Right lung (tissue), 5 donors: ENCODE results near the gene TNRC6C. TPM values are rescaled to one million over a fixed set of nuclear protein-coding genes. Genes with fewer than 3 reads are reported as not detected.
"Not testable (repeated sequence)": the region's sequence is repeated elsewhere in the genome, so short reads cannot be mapped to it uniquely, and the experiment has no call there.

Experiments
- DNase-seq, 2 donors: peaks; one replicate each; pipeline ENCODE4 v3.0.0-alpha.2; 2013
- polyA plus RNA-seq, 5 donors: library from polyadenylated mRNA; unstranded; fragments of 120-200 nt; gene quantifications; one replicate each; pipeline versions ENCODE4 v1.2.1 to v1.2.3, GENCODE V29; 2013; ENCODE audit warnings: inconsistent platforms in 1 of 5, low replicate concordance in 1 of 5; ENCODE audit not compliant: insufficient read length in 5 of 5, insufficient read depth in 1 of 5

TNRC6C gene
- polyA plus RNA-seq, 5 donors: 12.3 to 20.3 (median 14.1) TPM

DNA sequence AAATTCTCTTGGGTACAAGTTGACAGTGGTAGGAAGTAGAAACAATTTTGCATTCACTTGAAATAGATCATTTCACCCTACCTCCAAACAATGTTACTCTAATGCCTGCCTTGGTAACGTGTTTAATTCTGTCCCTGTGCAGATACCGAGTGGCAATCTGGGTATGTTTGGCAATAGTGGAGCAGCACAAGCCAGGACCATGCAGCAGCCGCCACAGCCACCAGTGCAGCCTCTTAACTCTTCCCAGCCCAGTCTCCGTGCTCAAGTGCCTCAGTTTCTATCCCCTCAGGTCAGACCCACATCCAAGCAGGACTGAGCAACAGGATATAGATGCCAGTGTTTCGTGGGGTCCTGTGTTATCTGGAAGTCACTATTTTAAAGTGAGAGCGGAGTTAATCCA lies 120.8 kb downstream of the TNRC6C start:
- no peak for DNase-seq

DNA sequence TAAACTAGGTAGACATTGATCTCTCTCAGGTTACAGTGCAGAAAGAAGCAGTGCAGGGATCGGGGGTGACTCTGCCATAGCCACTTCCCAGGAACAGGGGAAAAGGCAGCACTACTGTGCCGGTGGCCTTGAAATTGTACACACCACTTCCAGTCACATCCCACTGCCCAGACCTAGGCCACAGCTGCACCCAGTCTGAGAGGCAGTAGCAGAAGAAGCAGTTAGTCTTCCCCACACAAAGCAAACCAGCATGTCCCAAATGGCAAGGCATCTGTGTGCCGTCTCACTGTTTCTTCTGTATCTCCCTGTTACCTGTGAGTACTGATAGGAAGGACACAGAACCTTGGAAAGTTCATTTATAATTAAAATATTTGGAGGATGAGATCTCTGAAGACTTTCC lies 123.0 kb downstream of the TNRC6C start:
- DNase-seq: no peak

DNA sequence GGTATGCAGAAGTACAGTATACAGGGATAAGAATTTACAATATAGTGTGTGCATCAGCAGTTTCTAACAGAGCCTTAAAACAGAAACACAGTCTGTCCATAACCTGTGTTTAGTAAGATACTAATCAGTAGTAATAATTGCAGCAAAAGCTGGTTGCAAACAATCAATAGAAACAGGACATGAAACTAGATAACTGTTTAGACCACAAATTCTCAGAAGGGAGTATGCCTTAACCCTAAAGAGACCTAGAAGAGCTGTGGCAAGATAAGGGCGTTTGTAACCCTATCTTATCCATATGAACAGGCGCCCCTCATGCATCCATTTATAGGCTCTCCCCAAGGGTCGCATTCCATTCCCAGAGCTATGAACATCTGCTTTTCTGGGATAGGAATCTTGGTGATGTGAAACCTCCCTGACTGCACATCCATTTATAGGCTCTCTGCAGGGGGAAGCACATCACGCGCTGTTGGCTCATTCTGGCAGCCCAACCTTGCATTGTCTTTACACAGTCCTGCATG lies 123.9 kb downstream of the TNRC6C start:
- not testable (repeated sequence) for DNase-seq

DNA sequence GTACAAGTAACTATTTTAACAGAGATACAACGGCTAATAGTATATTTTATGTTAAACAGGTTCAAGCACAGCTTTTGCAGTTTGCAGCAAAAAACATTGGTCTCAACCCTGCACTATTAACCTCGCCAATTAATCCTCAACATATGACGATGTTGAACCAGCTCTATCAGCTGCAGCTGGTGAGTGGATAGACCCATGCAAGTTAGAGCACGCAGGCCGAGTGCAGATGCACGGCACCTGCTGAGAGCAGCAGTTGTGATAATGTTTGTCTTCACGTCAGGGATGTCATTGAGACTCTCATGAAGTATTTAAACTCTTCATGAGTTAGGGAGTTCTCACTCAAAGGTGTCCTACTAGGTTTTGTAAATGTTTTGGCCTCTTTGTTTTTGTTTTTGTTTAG lies 124.5 kb downstream of the TNRC6C start:
- DNase-seq: no peak

DNA sequence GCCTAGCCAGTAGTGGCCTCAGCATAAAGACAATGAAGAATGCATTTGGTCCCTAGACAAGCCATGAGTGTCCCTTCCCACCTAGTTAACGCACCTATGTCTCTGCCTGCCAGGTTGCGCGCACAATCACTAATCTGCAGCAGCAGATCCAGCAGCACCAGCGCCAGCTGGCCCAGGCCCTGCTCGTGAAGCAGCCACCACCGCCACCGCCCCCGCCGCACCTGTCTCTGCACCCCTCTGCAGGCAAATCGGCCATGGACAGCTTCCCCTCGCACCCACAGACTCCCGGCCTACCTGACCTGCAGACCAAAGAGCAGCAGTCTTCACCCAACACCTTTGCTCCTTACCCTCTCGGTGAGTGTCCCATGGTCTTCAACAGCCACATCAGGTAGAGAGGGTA lies 128.2 kb downstream of the TNRC6C start:
- DNase-seq: no peak

DNA sequence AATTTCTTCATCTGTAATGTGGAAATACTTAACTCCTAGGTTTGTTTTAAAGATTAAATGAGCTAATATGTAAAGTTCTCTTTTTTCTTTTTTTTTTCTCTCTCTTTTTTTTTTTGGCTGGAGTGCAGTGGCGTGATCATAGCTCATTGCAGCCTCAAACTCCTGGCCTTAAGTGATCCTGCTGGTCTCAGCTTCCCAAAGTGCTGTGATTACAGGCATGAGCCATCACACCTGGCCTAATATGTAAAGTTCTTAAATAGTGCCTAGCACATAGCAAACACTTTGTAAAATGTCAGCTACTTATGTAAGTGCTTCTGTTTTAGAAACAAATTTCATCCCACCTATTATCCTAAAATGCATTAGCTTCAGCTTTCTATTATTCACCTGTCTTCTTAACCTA lies 130.0 kb downstream of the TNRC6C start:
- no peak for DNase-seq

DNA sequence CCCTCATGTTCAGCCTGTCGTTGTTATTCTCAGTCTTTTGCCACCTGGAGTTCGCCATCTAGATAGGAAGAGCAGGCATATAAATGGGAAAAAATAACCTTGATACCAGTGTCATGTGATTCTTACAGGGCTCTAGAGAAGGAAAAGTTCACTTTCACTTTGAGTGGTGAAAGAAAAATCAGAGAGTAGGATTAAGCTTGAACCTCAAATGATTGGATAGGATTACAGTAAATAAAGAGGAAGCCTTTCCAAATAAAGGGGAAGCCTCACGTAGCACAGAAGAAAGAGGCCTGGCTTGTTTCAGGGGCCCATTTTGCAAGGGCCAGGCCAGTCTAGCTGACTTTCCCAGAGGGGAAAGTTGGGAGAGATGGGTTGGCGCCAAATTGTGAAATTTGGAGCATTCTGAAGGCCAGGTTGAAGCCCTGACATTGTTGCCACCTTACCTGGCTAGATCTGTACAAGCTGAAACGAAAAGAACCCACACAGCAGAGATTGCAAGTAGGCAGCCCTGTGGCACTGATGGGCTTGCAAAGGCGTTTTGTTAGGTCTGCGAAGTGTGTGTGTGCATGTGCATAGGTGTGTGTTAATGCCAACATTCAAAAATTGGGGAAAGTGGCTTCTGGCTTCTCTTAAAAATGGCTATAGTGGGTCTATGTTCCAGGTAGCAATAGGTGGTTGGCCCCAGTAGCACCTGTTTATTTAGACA lies 131.2 kb downstream of the TNRC6C start:
- no peak for DNase-seq

DNA sequence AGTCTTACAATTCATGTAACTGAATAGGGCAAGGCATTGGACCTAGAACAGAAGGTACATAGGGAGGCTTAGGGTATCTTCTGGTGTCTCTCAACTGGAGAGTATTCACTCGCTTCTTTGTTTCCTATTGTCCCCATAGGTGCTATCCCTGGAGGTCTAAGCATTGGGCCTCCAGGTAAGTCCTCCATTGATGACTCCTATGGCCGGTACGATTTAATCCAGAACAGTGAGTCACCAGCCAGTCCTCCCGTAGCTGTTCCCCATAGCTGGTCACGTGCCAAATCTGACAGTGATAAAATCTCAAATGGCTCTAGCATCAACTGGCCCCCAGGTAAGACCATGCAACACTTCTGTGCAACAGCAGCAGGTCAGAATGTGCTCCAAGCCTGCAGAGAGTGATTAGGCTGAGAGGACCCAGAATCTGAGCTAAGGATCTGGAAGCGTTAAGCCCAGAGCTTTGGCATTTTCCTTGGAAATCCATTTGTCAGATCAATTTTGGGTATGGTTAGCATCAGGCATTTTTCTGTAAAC lies 134.4 kb downstream of the TNRC6C start:
- DNase-seq: no peak

DNA sequence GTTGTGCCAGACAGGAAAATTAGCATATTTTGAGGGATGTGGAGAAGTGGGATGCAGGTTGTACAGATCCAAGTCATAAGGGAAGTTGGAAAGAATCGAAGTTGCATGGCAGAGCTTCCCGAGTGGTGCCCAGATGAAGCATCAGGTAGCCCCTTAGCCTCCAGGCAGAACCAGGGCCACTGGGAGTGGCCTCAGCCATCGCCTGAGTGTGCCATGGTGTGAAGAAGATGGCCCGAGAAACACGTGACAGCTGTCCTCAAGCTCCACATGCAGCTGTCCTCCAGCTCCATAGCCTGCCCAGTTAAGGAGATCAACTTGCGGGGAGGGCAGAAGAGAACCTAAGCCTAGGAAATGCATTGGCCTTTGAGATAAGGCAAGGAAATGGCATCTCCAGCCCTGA lies 136.5 kb downstream of the TNRC6C start:
- no peak for DNase-seq

DNA sequence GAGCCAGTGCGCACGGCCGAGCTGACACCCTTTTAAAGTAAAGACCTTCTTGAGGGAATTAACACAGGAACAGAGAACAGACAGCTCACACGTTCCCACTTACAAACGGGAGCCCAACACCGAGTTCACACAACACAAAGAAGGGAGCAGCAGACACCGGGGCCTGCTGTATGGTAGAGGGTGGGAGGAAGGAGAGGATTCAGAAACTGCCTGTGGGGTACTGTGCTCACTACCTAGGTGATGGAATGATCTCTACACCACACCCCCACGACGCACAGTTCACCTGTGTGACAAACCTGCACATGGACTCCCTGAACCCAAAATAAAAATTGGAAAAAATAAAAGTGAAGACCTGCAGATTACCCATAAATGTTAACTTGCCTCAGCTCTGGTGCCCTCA lies 137.6 kb downstream of the TNRC6C start:
- DNase-seq: no peak

DNA sequence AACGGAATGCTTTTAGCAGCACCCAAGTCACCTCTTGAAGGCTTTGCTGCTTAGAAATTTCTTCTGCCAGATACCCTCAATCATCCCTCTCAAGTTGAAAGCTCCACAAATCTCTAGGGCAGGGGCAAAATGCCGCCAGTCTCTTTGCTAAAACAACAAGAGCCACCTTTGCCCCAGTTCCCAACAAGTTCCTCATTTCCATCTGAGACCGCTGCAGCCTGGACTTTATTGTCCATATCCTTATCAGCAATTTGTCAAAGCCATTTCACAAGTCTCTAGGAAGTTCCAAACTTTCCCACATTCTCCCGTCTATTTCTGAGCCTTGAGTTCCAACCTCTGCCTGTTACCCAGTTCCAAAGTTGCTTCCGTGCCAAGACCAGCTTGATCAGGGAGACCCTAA lies 142.6 kb downstream of the TNRC6C start:
- DNase-seq: no peak

DNA sequence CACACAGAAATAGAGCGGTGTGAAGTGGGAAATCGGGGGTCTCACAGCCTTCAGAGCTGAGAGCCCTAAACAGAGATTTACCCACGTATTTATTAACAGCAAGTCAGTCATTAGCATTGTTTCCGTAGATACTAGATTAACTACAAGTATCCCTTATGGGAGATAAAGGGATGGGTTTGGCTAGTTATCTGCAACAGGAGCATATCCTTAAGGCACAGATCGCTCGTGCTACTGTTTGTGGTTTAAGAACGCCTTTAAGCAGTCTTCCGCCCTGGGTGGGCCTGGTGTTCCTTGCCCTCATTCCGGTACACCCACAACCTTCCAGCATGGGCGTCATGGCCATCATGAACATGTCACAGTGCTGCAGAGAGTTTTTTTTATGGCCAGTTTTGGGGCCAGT lies 143.0 kb downstream of the TNRC6C start:
- DNase-seq: no peak

DNA sequence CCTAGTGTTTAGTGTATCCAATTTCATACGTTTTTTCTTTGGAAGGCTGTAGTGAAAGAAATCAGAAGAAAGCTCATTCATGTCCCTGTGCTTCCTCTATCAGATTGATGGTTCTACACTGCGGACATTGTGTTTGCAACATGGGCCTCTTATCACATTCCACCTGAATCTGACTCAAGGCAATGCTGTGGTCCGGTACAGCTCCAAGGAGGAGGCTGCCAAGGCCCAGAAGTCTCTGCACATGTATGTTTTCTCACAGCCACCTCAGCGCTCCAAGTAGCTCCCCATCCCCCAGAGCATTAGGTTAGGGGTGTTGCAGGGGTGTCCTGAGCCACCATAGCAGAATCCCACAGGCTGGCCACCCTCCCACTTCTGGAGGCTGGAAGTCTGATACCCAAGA lies 144.8 kb downstream of the TNRC6C start:
- no peak for DNase-seq

DNA sequence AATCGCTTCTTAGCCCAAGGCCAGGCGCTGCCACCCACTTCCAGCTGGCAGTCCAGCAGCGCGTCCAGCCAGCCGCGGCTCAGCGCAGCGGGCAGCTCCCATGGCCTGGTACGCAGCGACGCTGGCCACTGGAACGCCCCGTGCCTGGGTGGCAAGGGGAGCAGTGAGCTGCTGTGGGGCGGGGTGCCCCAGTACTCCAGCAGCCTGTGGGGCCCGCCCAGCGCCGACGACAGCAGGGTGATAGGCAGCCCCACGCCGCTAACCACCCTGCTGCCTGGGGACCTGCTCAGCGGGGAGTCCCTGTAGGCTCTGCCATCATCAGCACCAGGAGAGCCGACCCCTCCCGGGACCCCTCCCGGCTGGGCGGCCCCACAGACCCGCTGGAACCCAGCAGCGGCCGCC lies 146.0 kb downstream of the TNRC6C start:
- no peak for DNase-seq

DNA sequence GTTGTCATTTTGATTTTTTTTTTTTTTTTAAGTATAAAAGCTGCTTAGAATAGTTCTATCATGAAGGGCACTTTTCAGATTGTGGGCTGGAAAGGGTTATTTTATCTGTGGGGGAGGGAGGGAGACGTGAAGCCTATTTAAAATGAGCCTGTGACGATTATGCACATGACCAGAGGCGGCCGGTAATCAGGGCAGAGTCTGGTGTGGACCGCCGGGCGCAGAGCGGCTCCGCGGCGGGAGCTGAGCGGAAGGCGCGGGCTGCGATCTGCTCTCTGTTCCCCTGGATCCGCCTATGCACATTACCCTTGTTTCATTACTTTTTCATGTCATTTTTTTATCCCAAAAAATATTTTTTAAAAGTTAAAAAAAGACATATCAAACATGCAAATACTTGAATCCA lies 146.6 kb downstream of the TNRC6C start:
- no peak for DNase-seq

DNA sequence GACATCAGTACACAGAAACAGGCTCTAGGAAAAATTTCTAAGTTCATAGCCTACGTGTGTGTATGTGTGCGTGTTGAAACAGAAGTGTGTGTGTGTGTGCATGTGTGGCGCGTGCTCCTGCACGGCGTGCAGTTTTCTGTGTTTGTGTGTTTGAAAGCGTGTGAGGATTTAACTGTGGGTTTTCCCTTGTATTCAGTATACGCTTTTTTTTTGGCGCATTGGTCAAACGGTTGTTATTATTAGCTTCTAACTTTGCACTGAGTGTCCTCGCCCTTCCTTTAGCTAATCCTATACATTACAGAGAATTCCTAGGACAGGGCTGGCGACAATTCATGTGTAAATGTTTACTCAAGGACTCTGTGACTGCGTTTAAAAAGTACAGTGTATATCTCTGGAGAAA lies 147.0 kb downstream of the TNRC6C start:
- no peak for DNase-seq

DNA sequence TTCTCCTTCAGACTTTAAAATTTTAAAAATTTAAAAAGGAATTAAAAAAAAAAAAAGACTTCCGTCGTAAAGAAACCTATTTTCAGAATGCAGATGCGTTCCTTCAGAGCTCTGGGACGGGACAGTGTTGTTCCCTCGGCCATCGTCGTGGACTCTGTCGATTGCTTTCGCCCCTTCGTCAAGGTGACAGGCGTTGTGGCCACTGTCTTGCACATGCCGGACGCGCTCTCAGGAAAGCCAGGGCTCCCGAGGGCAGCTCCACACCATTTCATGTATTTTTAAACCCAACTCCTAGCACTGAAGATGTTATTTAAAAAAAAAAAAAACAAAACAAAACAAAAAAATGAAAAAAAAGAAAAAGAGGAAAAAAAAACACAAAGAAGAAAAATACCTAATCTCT lies 147.7 kb downstream of the TNRC6C start:
- DNase-seq: no peak

DNA sequence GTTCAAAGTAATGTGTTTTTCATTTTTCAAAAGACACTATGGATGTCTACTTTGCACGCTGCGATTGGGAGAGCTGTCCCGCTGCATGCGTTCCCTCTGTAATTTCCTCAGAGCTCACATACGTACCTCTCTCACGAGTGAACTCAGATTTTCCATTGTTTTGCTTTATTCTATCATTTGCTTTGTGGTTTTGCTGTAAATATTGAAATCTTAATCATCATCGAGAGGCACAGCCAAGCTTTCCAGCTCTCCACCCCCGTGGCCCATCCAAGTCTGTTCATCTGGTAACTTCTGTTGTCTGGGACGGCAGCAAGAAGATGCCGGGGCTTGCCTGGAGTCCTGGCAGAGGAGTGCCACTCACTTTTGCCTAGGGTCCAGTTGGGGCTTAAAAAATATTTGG lies 149.0 kb downstream of the TNRC6C start:
- no peak for DNase-seq

DNA sequence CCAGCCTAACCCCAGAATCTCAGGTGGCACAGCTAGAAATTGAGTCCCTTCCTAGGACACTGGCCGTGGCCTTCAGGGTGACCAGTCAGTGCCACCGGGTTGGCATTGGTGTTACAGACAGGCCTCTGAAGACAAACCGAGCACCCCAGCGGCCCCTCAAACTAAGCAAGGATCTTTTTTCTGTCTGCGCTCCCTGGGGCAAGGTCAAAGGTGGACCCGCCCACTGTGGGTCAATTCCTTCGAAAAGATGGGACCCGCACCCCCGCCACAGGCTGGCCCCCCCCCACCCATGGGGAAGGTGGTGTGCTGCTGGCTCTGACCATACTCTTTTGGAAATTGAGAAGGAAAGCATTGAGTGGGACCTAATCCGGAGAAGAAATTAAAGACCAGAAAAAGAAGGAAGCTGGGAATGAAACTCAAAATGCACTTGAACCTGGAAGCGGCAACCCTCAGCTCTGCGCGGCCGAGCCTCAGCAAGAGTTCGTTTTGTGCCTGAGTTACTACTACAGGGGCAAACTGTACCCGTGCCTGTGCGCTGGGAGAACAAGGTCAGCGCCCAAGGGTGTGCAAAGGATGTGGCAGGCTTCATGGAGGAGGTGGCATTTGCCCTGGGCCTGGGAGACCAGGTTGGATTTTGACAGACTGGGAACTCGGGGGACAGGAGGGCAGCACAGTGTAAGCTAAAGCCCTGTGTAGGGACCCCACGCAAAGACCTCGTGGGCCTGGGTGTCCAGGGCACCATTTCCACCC lies 149.6 kb downstream of the TNRC6C start:
- DNase-seq: no peak

DNA sequence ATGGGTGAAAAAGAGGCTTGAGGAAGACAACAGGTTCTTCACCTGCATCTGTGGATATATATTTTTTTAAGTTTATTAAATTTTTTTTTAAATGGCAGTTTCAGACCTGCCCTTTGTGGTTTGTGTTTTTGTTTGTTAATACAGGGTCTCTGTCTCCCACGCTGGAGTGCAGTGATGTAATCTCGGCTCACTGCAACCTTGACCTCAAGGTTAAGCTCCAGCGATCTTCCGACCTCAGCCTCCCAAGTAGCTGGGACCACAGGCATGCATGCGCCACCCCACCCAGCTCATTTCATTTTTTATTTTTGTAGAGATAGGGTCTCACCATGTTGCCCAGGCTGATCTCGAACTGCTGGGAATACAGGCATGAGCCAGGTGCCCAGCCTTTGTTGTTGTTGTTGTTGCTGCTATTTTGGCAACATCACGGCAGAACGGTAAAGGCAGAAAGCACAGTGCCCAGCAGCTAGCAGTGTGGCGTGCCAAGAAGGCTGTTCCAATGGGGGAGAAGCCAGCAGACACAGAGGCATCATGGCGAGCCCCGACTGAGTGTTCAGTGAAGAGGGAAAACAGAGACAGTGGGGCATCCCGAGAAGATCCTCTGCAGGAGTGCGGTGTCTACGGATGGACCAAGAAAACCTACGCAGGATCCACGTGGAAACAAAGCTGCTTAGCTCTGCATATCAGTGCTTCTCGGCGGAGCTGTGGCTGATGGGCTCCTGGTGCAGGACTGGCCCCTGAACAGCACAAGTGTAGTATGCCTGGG lies 150.4 kb downstream of the TNRC6C start:
- DNase-seq: no peak

DNA sequence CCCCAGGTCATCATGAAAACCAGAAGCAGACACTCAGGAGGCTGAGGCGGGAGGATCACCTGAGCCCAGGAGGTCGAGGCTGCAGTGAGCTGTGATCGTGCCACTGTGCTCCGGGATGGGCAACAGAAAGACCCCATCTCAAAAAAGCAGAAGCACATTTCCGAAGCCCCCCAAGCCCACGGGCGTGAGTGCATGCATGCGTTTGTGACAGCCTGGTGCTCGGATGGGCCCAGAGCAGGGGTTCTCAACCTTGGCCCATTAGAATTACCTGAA lies 150.9 kb downstream of the TNRC6C start:
- DNase-seq: no peak

DNA sequence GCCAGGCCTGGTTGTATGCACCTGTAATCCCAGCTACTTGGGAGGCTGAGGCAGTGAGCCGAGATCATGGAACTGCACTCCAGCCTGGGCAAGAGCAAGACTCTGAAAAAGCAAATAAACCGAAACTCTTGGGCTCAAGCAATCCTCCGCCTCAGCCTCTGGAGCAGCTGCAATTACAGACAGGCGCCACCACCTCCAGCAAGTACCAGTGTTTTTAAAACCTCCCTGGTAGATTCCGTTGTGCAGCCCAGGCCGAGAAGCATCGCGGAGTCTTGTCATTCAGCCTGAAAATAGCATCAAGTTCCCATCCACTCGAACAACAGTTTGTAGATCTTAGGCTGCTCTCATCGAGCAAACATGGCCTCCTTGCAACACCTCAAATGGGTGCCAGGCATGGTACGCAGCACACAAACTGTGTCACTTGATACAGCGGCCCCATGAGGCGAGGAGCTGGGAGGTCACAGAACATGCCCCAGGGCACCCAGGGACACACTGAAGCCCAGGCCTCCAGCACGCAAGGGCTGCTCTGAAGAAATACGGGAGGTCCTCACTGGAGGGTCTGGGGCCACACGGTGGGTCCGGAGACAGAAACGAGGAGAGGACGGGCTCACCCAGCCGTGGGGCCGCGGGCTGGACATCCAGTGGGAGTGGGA lies 152.0 kb downstream of the TNRC6C start:
- no peak for DNase-seq
